GM18867 (cell line): ENCODE data around the gene MRPL51.
A peak's percentile ranks its signal among the peaks of the same experiment; 100 is the strongest.
"Not testable (repeated sequence)": the region's sequence is repeated elsewhere in the genome, so short reads cannot be mapped to it uniquely, and the experiment has no call there.

Source experiments
- ATAC-seq: cut with Tn5 transposase; IDR thresholded peaks from one replicate; pipeline ENCODE4 v1.9.1; 2021; ENCODE audit warnings: mild to moderate bottlenecking, moderate library complexity; ENCODE audit not compliant: unreplicated experiment

Gene MRPL51

GRCh38 chr12:6489449-6489848 lies 3.6 kb downstream of the MRPL51 start:
- ATAC-seq, result no peak

GRCh38 chr12:6488240-6488639 lies 4.8 kb downstream of the MRPL51 start:
- ATAC-seq, result no peak

GRCh38 chr12:6478416-6478815 lies 14.6 kb downstream of the MRPL51 start:
- no peak for ATAC-seq

- ATAC-seq, result not testable (repeated sequence)
Observed at GRCh38 chr12:6477601-6478377, 15.3 kb downstream of the MRPL51 start.

- no peak for ATAC-seq
Observed at GRCh38 chr12:6476489-6476888, 16.6 kb downstream of the MRPL51 start.

- ATAC-seq, result not testable (repeated sequence)
Observed at GRCh38 chr12:6475233-6475975, 17.7 kb downstream of the MRPL51 start.

- ATAC-seq, result no peak
Observed at GRCh38 chr12:6472491-6472890, 20.6 kb downstream of the MRPL51 start.

- ATAC-seq, result no peak
Observed at GRCh38 chr12:6471989-6472360, 21.1 kb downstream of the MRPL51 start.

GRCh38 chr12:6470375-6471163 lies 22.5 kb downstream of the MRPL51 start, which contains the start of gene VAMP1:
Gene VAMP1, minus strand, starts transcription at chr12:6470677. Its CDS starts 146 bp downstream, at chr12:6470531.
- peak; percentile 85 for ATAC-seq

GRCh38 chr12:6469609-6470374 lies 23.3 kb downstream of the MRPL51 start:
- ATAC-seq, result no peak

- no peak for ATAC-seq
Observed at GRCh38 chr12:6469092-6469491, 24.0 kb downstream of the MRPL51 start.

- ATAC-seq, result no peak
Observed at GRCh38 chr12:6468283-6468575, 24.8 kb downstream of the MRPL51 start.

- not testable (repeated sequence) for ATAC-seq
Observed at GRCh38 chr12:6467571-6468282, 25.3 kb downstream of the MRPL51 start.

GRCh38 chr12:6466751-6467150 lies 26.3 kb downstream of the MRPL51 start:
- ATAC-seq, result not testable (repeated sequence)

GRCh38 chr12:6466184-6466573 lies 26.9 kb downstream of the MRPL51 start:
- no peak for ATAC-seq

- ATAC-seq, result no peak
Observed at GRCh38 chr12:6465467-6466183, 27.4 kb downstream of the MRPL51 start.

- ATAC-seq, result no peak
Observed at GRCh38 chr12:6464531-6464930, 28.5 kb downstream of the MRPL51 start.

GRCh38 chr12:6463858-6464257 lies 29.2 kb downstream of the MRPL51 start:
- ATAC-seq, result no peak

GRCh38 chr12:6463216-6463615 lies 29.8 kb downstream of the MRPL51 start:
- no peak for ATAC-seq
